Upper lobe of left lung (tissue), 6 donors: Measurements from ENCODE around the gene SIGLEC7. TPM values are rescaled to one million over a fixed set of nuclear protein-coding genes. Genes with fewer than 3 reads are reported as not detected.

Experiments used
- ATAC-seq, 2 donors: fragments of 200-7000 bp; cut with Tn5 transposase; one replicate each; pipeline ENCODE4 v1.9.1; 2022; ENCODE audit warnings: mild to moderate bottlenecking in 2 of 2, moderate library complexity in 2 of 2; ENCODE audit not compliant: low FRiP score in 2 of 2
- DNase-seq, 2 donors: peaks; one replicate each; pipeline ENCODE4 v3.0.0-alpha.2; 2019 to 2020
- H3K27ac ChIP-seq, 4 donors: fragments of 200-600 bp; sonication (generic); one replicate each; pipeline ENCODE4 v1.5.1; 2016 to 2019
- H3K27me3 ChIP-seq, 4 donors: fragments of 200-600 bp; sonication (generic); one replicate each; pipeline ENCODE4 v1.5.1; 2017 to 2019
- H3K36me3 ChIP-seq, 4 donors: fragments of 200-600 bp; sonication (generic); one replicate each; pipeline ENCODE4 v1.5.1; 2016 to 2019
- H3K4me1 ChIP-seq, 4 donors: fragments of 200-600 bp; sonication (generic); one replicate each; pipeline ENCODE4 v1.5.1; 2018 to 2019
- H3K4me3 ChIP-seq, 4 donors: fragments of 200-600 bp; sonication (generic); one replicate each; pipeline ENCODE4 v1.5.1; 2017 to 2019; ENCODE audit warnings: mild to moderate bottlenecking in 2 of 4, moderate library complexity in 1 of 4
- H3K9me3 ChIP-seq, 4 donors: fragments of 200-600 bp; sonication (generic); one replicate each; pipeline ENCODE4 v1.5.1; 2018 to 2019
- CTCF ChIP-seq, 6 experiments: fragments of 450-650 bp in 4 of 6; fragments of 200-600 bp in 2 of 6; sonication (generic) in 2 of 6; IDR thresholded peaks; one replicate each; pipeline ENCODE4 v1.5.1; 2016 to 2019; ENCODE audit warnings: antibody characterized with exemption in 6 of 6
- EP300 ChIP-seq, 4 donors: sonication (generic); formaldehyde crosslinking; IDR thresholded peaks; one replicate each; pipeline ENCODE4 v1.5.1; 2017; ENCODE audit warnings: antibody characterized with exemption in 4 of 4, control low read depth in 2 of 4
- POLR2A ChIP-seq, 4 donors: fragments of 450-650 bp; IDR thresholded peaks; one replicate each; pipeline ENCODE4 v1.5.1; 2016 to 2017; ENCODE audit warnings: antibody characterized with exemption in 4 of 4, mild to moderate bottlenecking in 2 of 4
- POLR2AphosphoS5 ChIP-seq, 2 donors: sonication (generic); formaldehyde crosslinking; IDR thresholded peaks; one replicate each; pipeline ENCODE4 v1.5.1; 2017; ENCODE audit warnings: antibody characterized with exemption in 2 of 2
- WGBS, 2 donors: methylation state at CpG; one replicate each; pipeline ENCODE4 v1.1.5; 2017 to 2018; 5-methylcytosine and 5-hydroxymethylcytosine counted together
- total RNA-seq, 6 donors: library from RNA; depleted of rRNA in 4 of 6; stranded (reverse); fragments of >200 nt in 4 of 6; gene quantifications; one replicate each; pipeline versions ENCODE4 v1.1.0 to v1.2.1, GENCODE V29; 2016 to 2021
- donor health status: DM: no; HTN: no; CAD: no; lungs with moderate emphysema.
- donor health status: DM: no; HTN: yes; CAD: no; lungs with severe emphysema.

SIGLEC7 gene
- total RNA-seq, 6 donors from 2014 or later: 3.4 to 10.9 (median 8.1) TPM

DNA sequence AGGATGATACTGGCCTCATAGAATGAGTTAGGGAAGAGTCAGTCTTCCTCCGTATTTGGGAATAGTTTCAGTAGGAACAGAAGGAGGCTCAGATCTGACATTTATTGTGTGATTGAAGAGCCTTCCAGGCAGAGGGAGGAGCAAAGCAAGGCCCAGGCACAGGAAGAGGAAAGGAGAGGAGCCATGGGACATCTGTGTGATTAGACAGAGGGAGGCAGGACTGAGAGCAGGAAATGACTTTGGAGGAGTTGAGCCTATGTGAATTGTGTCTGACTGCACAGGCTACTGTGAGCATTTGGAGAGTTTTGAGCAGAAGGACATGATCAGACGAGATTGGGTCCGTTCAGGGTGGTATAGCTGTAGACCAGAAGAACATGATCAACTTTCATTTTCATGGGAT lies 8.5 kb downstream of the SIGLEC7 start:
- H3K9me3 ChIP-seq: no peaks in the 10 kb centered on the region
- no peak for DNase-seq
- no peaks in the 10 kb centered on the region for H3K36me3 ChIP-seq
- no peak for TF ChIP-seq POLR2A (IDR thresholded peaks at IDR 0.05)
- TF ChIP-seq EP300 (IDR thresholded peaks at IDR 0.05): no peak
- no peak for TF ChIP-seq POLR2AphosphoS5 (IDR thresholded peaks at IDR 0.05)
- no peak for TF ChIP-seq CTCF (IDR thresholded peaks at IDR 0.05)
- H3K27ac ChIP-seq: no peak overlapping the region
- no peaks in the 10 kb centered on the region for H3K27me3 ChIP-seq
- no peak for ATAC-seq
- 69 to 81% methylated on average over 3 of the region's 3 CpGs for WGBS, 2 donors
- no peaks in the 10 kb centered on the region for H3K4me1 ChIP-seq
- H3K4me3 ChIP-seq: no peak overlapping the region

DNA sequence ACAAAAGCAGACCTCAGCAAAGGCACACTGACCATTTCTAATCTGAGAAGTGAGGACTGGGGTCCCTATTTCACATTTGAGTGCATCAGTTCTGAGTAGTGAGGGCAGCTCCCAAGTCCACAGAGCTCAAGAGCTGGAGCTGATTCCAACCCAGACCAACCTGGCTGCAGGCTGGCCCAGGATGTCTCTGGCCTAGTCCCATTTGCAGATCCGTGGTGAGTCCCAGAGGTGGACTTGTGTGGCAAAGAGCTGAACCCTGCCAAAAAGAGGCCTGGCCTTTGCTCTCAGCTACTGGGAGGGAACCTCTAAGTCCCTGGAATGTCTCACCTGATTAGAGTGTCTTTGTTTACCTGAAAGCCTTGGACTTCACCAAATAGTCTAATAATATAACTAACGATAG lies 14.6 kb downstream of the SIGLEC7 start:
- ATAC-seq: no peak
- WGBS, 2 donors: 45 to 78% methylated on average over 2 of the region's 2 CpGs
- Histone ChIP-seq H3K27ac (no peak overlapping the region), H3K9me3 (no peaks in the 10 kb centered on the region), H3K27me3 (no peaks in the 10 kb centered on the region), H3K4me3 (no peak overlapping the region), H3K36me3 (no peaks in the 10 kb centered on the region), H3K4me1 (no peaks in the 10 kb centered on the region)
- DNase-seq: no peak
- TF ChIP-seq POLR2AphosphoS5 (IDR thresholded peaks at IDR 0.05): no peak
- TF ChIP-seq EP300 (IDR thresholded peaks at IDR 0.05): no peak
- TF ChIP-seq POLR2A (IDR thresholded peaks at IDR 0.05): no peak
- TF ChIP-seq CTCF (IDR thresholded peaks at IDR 0.05): no peak

- DNase-seq: no peak
- peak overlapping the region in 1 of 4 donors; percentile 13 for H3K27ac ChIP-seq
- no peaks in the 10 kb centered on the region for H3K36me3 ChIP-seq
- TF ChIP-seq CTCF (IDR thresholded peaks at IDR 0.05): no peak
- TF ChIP-seq POLR2A (IDR thresholded peaks at IDR 0.05): no peak
- TF ChIP-seq EP300 (IDR thresholded peaks at IDR 0.05): no peak
- no peak for TF ChIP-seq POLR2AphosphoS5 (IDR thresholded peaks at IDR 0.05)
- no peak for ATAC-seq
- H3K4me3 ChIP-seq: no peak overlapping the region
- no peaks in the 10 kb centered on the region for H3K4me1 ChIP-seq
- no peaks in the 10 kb centered on the region for H3K27me3 ChIP-seq
- H3K9me3 ChIP-seq: no peaks in the 10 kb centered on the region
- WGBS, 2 donors: 45 to 52% methylated on average over 2 of the region's 2 CpGs
These were observed 15.2 kb downstream of the SIGLEC7 start for GRCh38 chr19:51157265-51157664.

DNA sequence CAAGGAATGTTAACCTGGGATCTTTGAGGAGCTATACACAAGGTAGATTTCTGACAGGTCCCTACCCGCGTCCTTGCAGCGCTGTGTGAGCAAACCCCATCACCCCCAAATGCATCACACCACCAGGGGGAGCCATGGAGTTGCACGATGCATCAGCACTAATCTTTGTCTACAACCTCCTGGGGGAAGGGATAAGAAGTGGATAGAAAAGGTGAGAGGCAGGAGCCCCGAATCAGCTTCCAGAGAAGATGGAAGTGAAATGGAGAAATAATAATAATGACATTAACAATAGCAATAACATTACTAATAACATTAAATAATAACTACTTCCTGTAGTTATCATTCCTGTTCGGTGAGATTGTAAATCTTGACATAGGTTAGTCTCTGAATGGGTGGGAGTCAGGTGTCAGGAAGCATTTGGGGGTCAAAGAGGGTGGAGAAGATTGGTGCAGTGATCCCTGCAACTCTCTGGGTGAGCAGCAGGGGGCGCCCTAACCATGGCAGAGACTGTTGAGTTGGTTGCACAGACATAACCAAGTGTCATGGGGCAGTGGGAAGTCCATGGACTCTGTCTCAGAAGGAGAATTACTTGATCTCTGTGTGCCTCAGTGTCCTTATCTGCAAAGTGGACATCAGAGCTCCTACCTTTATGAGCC lies 16.5 kb downstream of the SIGLEC7 start:
- Histone ChIP-seq H3K4me3 (no peak overlapping the region), H3K27ac (no peak overlapping the region), H3K4me1 (no peaks in the 10 kb centered on the region), H3K36me3 (no peaks in the 10 kb centered on the region), H3K9me3 (no peaks in the 10 kb centered on the region), H3K27me3 (no peaks in the 10 kb centered on the region)
- 21 to 45% methylated on average over 7 of the region's 7 CpGs for WGBS, 2 donors
- DNase-seq (peak in 1 of 2 donors; percentile 69), ATAC-seq (peak; percentile 70 to 86)
- no peak for TF ChIP-seq POLR2A (IDR thresholded peaks at IDR 0.05)
- peak; percentile 51 to 71 (median 61) for TF ChIP-seq CTCF (IDR thresholded peaks at IDR 0.05)

GRCh38 chr19:51159656-51160055 lies 17.6 kb downstream of the SIGLEC7 start:
- TF ChIP-seq CTCF (IDR thresholded peaks at IDR 0.05) (no peak), EP300 (IDR thresholded peaks at IDR 0.05) (no peak), POLR2AphosphoS5 (IDR thresholded peaks at IDR 0.05) (no peak), POLR2A (IDR thresholded peaks at IDR 0.05) (no peak)
- Histone ChIP-seq H3K4me1 (no peaks in the 10 kb centered on the region), H3K9me3 (no peaks in the 10 kb centered on the region), H3K36me3 (no peaks in the 10 kb centered on the region), H3K27me3 (no peaks in the 10 kb centered on the region), H3K4me3 (no peak overlapping the region), H3K27ac (no peak overlapping the region)
- ATAC-seq: no peak
- no peak for DNase-seq
- WGBS, 2 donors: 89 to 94% methylated on average over 4 of the region's 4 CpGs
